ENCODE data around the gene ZNF574. TPM values are rescaled to one million over a fixed set of nuclear protein-coding genes. Genes with fewer than 3 reads are reported as not detected.

Gene ZNF574
- polyA plus RNA-seq, 3 donors: 3.3 to 9.6 (median 4.9) TPM

DNA sequence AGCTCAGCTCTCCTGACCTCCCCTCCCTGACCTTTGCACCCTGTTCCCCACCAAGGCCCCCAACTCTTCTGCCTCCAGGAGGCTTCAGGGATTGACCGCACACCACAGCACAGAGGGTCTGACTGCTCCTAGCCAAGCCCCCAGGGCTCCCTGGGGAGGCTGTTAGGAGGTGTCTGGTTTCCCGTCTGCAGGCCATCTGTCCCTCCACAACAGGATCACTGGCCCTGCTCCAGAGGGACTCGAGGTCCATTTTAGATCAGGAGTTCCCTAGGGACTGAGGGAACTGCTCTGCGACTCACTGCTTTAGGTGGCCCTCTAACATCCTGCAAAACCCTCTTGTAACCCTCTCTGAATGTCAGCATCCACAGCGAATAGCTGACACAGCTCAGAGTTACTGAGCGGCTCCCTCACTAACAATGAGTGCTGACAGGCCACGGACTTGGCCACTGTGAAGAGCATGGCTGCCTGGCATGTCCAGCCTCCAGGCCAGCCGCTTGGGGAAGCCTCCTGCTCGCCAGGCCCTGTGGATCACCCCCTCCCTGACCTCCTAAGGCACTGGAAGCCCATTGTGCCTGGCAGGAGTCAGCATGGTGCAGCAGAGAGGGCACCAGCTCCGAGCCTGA, 23.6 kb upstream of the ZNF574 start:
- no peaks in the 10 kb centered on the region for H3K4me1 ChIP-seq (ENCODE audit: control insufficient read depth in 1 of 2, insufficient read depth in 2 of 2, low read length in 2 of 2)
- Mint-ChIP-seq H3K36me3 (no peaks in the 10 kb centered on the region), H3K4me1 (peaks cover 8% of the 10 kb centered on the region), H3K4me3 (no peak overlapping the region), H3K27me3 (ENCODE audit: low read depth in 3 of 3) (peaks cover 0 to 3% (median 2%) of the 10 kb centered on the region in 3 donors), H3K9me3 (no peaks in the 10 kb centered on the region), H3K27ac (no peak overlapping the region)
- H3K79me2 ChIP-seq (ENCODE audit: insufficient read depth, low read length): no peaks in the 10 kb centered on the region
- no peaks in the 10 kb centered on the region for H3K36me3 ChIP-seq (replicated peaks in 1 of 2; ENCODE audit: control insufficient read depth in 1 of 2, insufficient read depth in 2 of 2, low read length in 2 of 2)
- no peak overlapping the region for H2AFZ ChIP-seq (ENCODE audit: insufficient read depth, low read depth, low read length, poor library complexity, severe bottlenecking)
- no peak overlapping the region for H3K4me2 ChIP-seq (replicated peaks; ENCODE audit: extremely low read depth, low read length, poor library complexity, severe bottlenecking)
- H3K27me3 ChIP-seq (ENCODE audit: control insufficient read depth in 2 of 2, insufficient read depth in 2 of 2, low read length in 2 of 2): no peaks in the 10 kb centered on the region
- WGBS (ENCODE audit: insufficient coverage): 93% methylated on average over 8 of the region's 10 CpGs
- H3K4me3 ChIP-seq (replicated peaks in 1 of 3; ENCODE audit: low read depth in 2 of 3, low read length in 3 of 3): no peak overlapping the region
- TF ChIP-seq, protein P1, sequence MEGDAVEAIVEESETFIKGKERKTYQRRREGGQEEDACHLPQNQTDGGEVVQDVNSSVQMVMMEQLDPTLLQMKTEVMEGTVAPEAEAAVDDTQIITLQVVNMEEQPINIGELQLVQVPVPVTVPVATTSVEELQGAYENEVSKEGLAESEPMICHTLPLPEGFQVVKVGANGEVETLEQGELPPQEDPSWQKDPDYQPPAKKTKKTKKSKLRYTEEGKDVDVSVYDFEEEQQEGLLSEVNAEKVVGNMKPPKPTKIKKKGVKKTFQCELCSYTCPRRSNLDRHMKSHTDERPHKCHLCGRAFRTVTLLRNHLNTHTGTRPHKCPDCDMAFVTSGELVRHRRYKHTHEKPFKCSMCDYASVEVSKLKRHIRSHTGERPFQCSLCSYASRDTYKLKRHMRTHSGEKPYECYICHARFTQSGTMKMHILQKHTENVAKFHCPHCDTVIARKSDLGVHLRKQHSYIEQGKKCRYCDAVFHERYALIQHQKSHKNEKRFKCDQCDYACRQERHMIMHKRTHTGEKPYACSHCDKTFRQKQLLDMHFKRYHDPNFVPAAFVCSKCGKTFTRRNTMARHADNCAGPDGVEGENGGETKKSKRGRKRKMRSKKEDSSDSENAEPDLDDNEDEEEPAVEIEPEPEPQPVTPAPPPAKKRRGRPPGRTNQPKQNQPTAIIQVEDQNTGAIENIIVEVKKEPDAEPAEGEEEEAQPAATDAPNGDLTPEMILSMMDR (IDR thresholded peaks at IDR 0.05): no peak
- intact Hi-C loops (cut with micrococcal nuclease): no loop called here
- DNase-seq: no peak
- H4K20me1 ChIP-seq (ENCODE audit: insufficient read depth, low read length): no peaks in the 10 kb centered on the region
- H3K9ac ChIP-seq (ENCODE audit: insufficient read depth, low read length, poor library complexity, severe bottlenecking): no peak overlapping the region
- H3K9me3 ChIP-seq (replicated peaks in 1 of 2; ENCODE audit: control insufficient read depth in 1 of 2, insufficient read depth in 1 of 2, low read length in 2 of 2): no peaks in the 10 kb centered on the region
- no peak overlapping the region for H3K27ac ChIP-seq (ENCODE audit: low read depth in 1 of 2, low read length in 2 of 2)

DNA sequence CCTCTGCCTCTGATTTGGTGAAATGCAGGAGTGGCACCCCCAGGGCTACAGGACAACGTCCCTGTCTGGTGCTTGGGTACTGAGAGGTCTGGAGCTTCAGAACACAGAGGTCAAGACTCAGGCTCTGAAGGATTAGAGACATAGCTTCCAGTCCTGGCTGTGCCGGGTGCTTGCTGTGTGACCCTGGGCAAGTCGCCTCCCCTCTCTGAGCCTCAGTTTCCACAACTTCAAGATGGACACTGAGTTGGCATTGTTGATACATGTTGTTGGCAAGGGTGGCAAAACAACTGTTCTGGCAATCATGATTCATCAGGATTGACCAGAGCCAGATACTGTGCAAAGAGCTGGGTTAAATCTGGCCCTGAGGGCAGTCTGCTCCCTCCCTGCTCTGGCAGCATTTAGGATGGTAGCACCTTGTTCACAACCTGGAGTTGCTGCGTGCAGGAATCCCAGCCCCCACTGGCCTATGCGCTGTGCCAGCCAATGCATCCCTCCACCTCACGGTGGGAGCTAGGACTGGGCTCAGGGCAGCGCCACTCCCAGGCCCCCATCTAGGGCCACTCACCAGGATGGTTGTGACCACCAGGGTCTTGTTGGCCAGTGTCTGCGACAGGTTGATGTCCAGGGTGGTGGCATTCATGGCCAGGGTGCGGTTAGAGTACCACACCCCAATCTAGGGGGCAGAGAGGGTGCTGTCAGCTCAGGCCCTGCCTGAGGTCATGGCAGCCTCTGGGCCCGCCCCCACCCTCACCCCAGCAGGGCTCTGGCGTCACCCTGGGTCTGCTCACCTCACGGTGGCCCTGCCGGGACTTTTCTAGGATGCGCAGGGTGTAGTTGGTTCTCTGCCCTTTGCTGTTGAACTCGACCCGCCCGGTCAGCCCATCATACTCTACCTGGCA, 22.7 kb upstream of the ZNF574 start:
- Mint-ChIP-seq H3K36me3 (no peaks in the 10 kb centered on the region), H3K9me3 (no peaks in the 10 kb centered on the region), H3K4me1 (peaks cover 8% of the 10 kb centered on the region), H3K4me3 (no peak overlapping the region), H3K27me3 (ENCODE audit: low read depth in 3 of 3) (peaks cover 0 to 3% (median 2%) of the 10 kb centered on the region in 3 donors), H3K27ac (no peak overlapping the region)
- TF ChIP-seq, protein P1 (IDR thresholded peaks at IDR 0.05): no peak
- H3K27me3 ChIP-seq (ENCODE audit: control insufficient read depth in 2 of 2, insufficient read depth in 2 of 2, low read length in 2 of 2): no peaks in the 10 kb centered on the region
- H4K20me1 ChIP-seq (ENCODE audit: insufficient read depth, low read length): no peaks in the 10 kb centered on the region
- H3K4me1 ChIP-seq (ENCODE audit: control insufficient read depth in 1 of 2, insufficient read depth in 2 of 2, low read length in 2 of 2): no peaks in the 10 kb centered on the region
- H3K27ac ChIP-seq (ENCODE audit: low read depth in 1 of 2, low read length in 2 of 2): no peak overlapping the region
- DNase-seq: no peak
- H3K9ac ChIP-seq (ENCODE audit: insufficient read depth, low read length, poor library complexity, severe bottlenecking): no peak overlapping the region
- intact Hi-C loops (cut with micrococcal nuclease): no loop called here
- no peak overlapping the region for H3K4me3 ChIP-seq (replicated peaks in 1 of 3; ENCODE audit: low read depth in 2 of 3, low read length in 3 of 3)
- no peak overlapping the region for H3K4me2 ChIP-seq (replicated peaks; ENCODE audit: extremely low read depth, low read length, poor library complexity, severe bottlenecking)
- no peak overlapping the region for H2AFZ ChIP-seq (ENCODE audit: insufficient read depth, low read depth, low read length, poor library complexity, severe bottlenecking)
- 98% methylated on average over 9 of the region's 17 CpGs for WGBS (ENCODE audit: insufficient coverage)
- H3K79me2 ChIP-seq (ENCODE audit: insufficient read depth, low read length): no peaks in the 10 kb centered on the region
- no peaks in the 10 kb centered on the region for H3K36me3 ChIP-seq (replicated peaks in 1 of 2; ENCODE audit: control insufficient read depth in 1 of 2, insufficient read depth in 2 of 2, low read length in 2 of 2)
- H3K9me3 ChIP-seq (replicated peaks in 1 of 2; ENCODE audit: control insufficient read depth in 1 of 2, insufficient read depth in 1 of 2, low read length in 2 of 2): no peaks in the 10 kb centered on the region

Measured in CD14-positive monocyte (primary cell).